HepG2 (cell line): ENCODE results near the gene URB1.

Experiments used
- MXD4 ChIP-seq: IDR thresholded peaks from 2 replicates; pipeline ENCODE4 v1.6.1; 2016; ENCODE audit warnings: mild to moderate bottlenecking, missing biosample characterization, missing genetic modification reagents
- TF ChIP-seq, protein P1 (sequence below): sonication (generic); formaldehyde crosslinking; IDR thresholded peaks from 2 replicates; pipeline ENCODE4 v1.8.0; 2022; ENCODE audit warnings: mild to moderate bottlenecking, missing genetic modification reagents; ENCODE audit not compliant: insufficient replicate concordance

- TF ChIP-seq MXD4 (CRISPR knock-in tag) = no peak
- TF ChIP-seq, protein P1, sequence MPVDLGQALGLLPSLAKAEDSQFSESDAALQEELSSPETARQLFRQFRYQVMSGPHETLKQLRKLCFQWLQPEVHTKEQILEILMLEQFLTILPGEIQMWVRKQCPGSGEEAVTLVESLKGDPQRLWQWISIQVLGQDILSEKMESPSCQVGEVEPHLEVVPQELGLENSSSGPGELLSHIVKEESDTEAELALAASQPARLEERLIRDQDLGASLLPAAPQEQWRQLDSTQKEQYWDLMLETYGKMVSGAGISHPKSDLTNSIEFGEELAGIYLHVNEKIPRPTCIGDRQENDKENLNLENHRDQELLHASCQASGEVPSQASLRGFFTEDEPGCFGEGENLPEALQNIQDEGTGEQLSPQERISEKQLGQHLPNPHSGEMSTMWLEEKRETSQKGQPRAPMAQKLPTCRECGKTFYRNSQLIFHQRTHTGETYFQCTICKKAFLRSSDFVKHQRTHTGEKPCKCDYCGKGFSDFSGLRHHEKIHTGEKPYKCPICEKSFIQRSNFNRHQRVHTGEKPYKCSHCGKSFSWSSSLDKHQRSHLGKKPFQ = no peak
These were observed 67.1 kb downstream of the URB1 start for GRCh38 chr21:32325706-32326105.
